H9 (cell line): Measurements from ENCODE around the gene TMEM163. TPM values are rescaled to one million over a fixed set of nuclear protein-coding genes. Genes with fewer than 3 reads are reported as not detected.

Experiments
- DNase-seq: peaks from one replicate; pipeline ENCODE4 v3.0.0-alpha.2; 2017
- H2AFZ ChIP-seq: one replicate; pipeline ENCODE4 v1.6.1; 2013; ENCODE audit warnings: mild to moderate bottlenecking, low read length, control low read depth, moderate library complexity
- H2AK5ac ChIP-seq: 2 replicates; pipeline ENCODE4 v1.6.1; 2013; ENCODE audit warnings: low read length, control low read depth, mixed read lengths; ENCODE audit not compliant: insufficient read length
- H2BK120ac ChIP-seq: one replicate; pipeline ENCODE4 v1.6.1; 2013; ENCODE audit warnings: low read depth, mild to moderate bottlenecking, low read length, control low read depth, inconsistent platforms; ENCODE audit not compliant: poor library complexity, severe bottlenecking
- H2BK12ac ChIP-seq: 2 replicates; pipeline ENCODE4 v1.6.1; 2013; ENCODE audit warnings: low read length, control low read depth, mixed read lengths, low read depth; ENCODE audit not compliant: insufficient read length
- H2BK15ac ChIP-seq: 2 replicates; pipeline ENCODE4 v1.6.1; 2013; ENCODE audit warnings: low read depth, low read length, control low read depth
- H2BK20ac ChIP-seq: one replicate; pipeline ENCODE4 v1.6.1; 2013; ENCODE audit warnings: low read depth, mild to moderate bottlenecking, low read length, control low read depth, inconsistent platforms; ENCODE audit not compliant: poor library complexity, severe bottlenecking
- H2BK5ac ChIP-seq: 2 replicates; pipeline ENCODE4 v1.6.1; 2013; ENCODE audit warnings: low read length, control low read depth, mixed read lengths; ENCODE audit not compliant: insufficient read length
- H3K14ac ChIP-seq: 2 replicates; pipeline ENCODE4 v1.6.1; 2013; ENCODE audit warnings: low read length, control low read depth; ENCODE audit not compliant: insufficient read depth
- H3K18ac ChIP-seq: 2 replicates; pipeline ENCODE4 v1.6.1; 2013; ENCODE audit warnings: low read depth, mild to moderate bottlenecking, mixed read lengths, low read length, control low read depth; ENCODE audit not compliant: insufficient read length
- H3K23ac ChIP-seq: 2 replicates; pipeline ENCODE4 v1.6.1; 2013; ENCODE audit warnings: low read length, control low read depth, mixed read lengths, low read depth; ENCODE audit not compliant: insufficient read length
- H3K23me2 ChIP-seq: 2 replicates; pipeline ENCODE4 v1.6.1; 2013; ENCODE audit warnings: low read depth, mild to moderate bottlenecking, mixed read lengths, low read length, control low read depth; ENCODE audit not compliant: insufficient read length, poor library complexity, severe bottlenecking
- H3K27ac ChIP-seq: 2 replicates; pipeline ENCODE4 v1.5.1; 2013; ENCODE audit warnings: low read length, control low read depth, mixed read lengths, low read depth; ENCODE audit not compliant: insufficient read length
- H3K27me3 ChIP-seq: 2 replicates; pipeline ENCODE4 v1.6.1; 2013; ENCODE audit warnings: low read length, control low read depth, inconsistent platforms; ENCODE audit not compliant: insufficient read depth
- H3K4ac ChIP-seq: 2 replicates; pipeline ENCODE4 v1.6.1; 2013; ENCODE audit warnings: low read depth, mild to moderate bottlenecking, control low read depth, inconsistent platforms, low read length, moderate library complexity
- H3K4me1 ChIP-seq: 2 replicates; pipeline ENCODE4 v1.6.1; 2013; ENCODE audit warnings: low read length, control low read depth, inconsistent platforms; ENCODE audit not compliant: insufficient read depth
- H3K4me2 ChIP-seq: 2 replicates; pipeline ENCODE4 v1.6.1; 2013; ENCODE audit warnings: low read length, control low read depth, mixed read lengths; ENCODE audit not compliant: insufficient read length, insufficient read depth
- H3K56ac ChIP-seq: 2 replicates; pipeline ENCODE4 v1.6.1; 2013; ENCODE audit warnings: low read depth, mild to moderate bottlenecking, mixed read lengths, low read length, control low read depth; ENCODE audit not compliant: insufficient read length
- H3K79me1 ChIP-seq: 2 replicates; pipeline ENCODE4 v1.6.1; 2013; ENCODE audit warnings: low read depth, mild to moderate bottlenecking, moderate library complexity, low read length, control low read depth, inconsistent platforms; ENCODE audit not compliant: insufficient read depth, poor library complexity, severe bottlenecking
- H3K79me2 ChIP-seq: 2 replicates; pipeline ENCODE4 v1.6.1; 2013; ENCODE audit warnings: low read length, control low read depth, inconsistent platforms; ENCODE audit not compliant: insufficient read depth
- H3K9ac ChIP-seq: 2 replicates; pipeline ENCODE4 v1.6.1; 2013; ENCODE audit warnings: low read length, control low read depth, mixed read lengths; ENCODE audit not compliant: insufficient read length; ENCODE audit errors: extremely low read depth
- H3K9me3 ChIP-seq: one replicate; pipeline ENCODE4 v1.6.1; 2013; ENCODE audit warnings: low read depth, low read length, inconsistent platforms; ENCODE audit not compliant: control insufficient read depth
- H3T11ph ChIP-seq: one replicate; pipeline ENCODE4 v1.6.1; 2013; ENCODE audit warnings: mild to moderate bottlenecking, low read length, control low read depth, inconsistent platforms
- H4K20me1 ChIP-seq: one replicate; pipeline ENCODE4 v1.6.1; 2013; ENCODE audit not compliant: control insufficient read depth, insufficient read length, insufficient read depth
- H4K5ac ChIP-seq: 2 replicates; pipeline ENCODE4 v1.6.1; 2013; ENCODE audit warnings: low read depth, mild to moderate bottlenecking, mixed read lengths, low read length, control low read depth; ENCODE audit not compliant: insufficient read length
- H4K8ac ChIP-seq: replicated peaks from 2 replicates; pipeline ENCODE4 v1.6.1; 2013; ENCODE audit warnings: low read length, control low read depth, mixed read lengths, low read depth; ENCODE audit not compliant: insufficient read length
- H4K91ac ChIP-seq: 2 replicates; pipeline ENCODE4 v1.6.1; 2013; ENCODE audit warnings: low read depth, mild to moderate bottlenecking, moderate library complexity, mixed read lengths, low read length, control low read depth; ENCODE audit not compliant: insufficient read length
- H3K27ac Mint-ChIP-seq, 3 experiments: 2 replicates in 2 of 3; 3 replicates in 1 of 3; pipeline ENCODE4 v1.8.0; 2020 to 2021; ENCODE audit warnings: mixed read lengths in 3 of 3, mild to moderate bottlenecking in 1 of 3, moderate library complexity in 1 of 3
- H3K27me3 Mint-ChIP-seq: 2 replicates; pipeline ENCODE4 v1.8.0; 2021; ENCODE audit warnings: low read depth, mild to moderate bottlenecking, moderate library complexity, mixed read lengths
- H3K36me3 Mint-ChIP-seq, 3 experiments: 2 replicates in 2 of 3; 3 replicates in 1 of 3; pipeline ENCODE4 v1.8.0; 2020 to 2021; ENCODE audit warnings: low read depth in 3 of 3, mixed read lengths in 3 of 3; ENCODE audit not compliant: insufficient read depth in 1 of 3
- H3K4me1 Mint-ChIP-seq, 2 experiments: 2 replicates each; pipeline ENCODE4 v1.8.0; 2020; ENCODE audit warnings: mixed read lengths in 2 of 2
- H3K4me3 Mint-ChIP-seq, 2 experiments: 2 replicates in 1 of 2; 3 replicates in 1 of 2; pipeline ENCODE4 v1.8.0; 2020 to 2021; ENCODE audit warnings: mild to moderate bottlenecking in 2 of 2, mixed read lengths in 2 of 2, moderate library complexity in 1 of 2
- H3K9me3 Mint-ChIP-seq, 2 experiments: 2 replicates in 1 of 2; 3 replicates in 1 of 2; pipeline ENCODE4 v1.8.0; 2020; ENCODE audit warnings: mild to moderate bottlenecking in 2 of 2, mixed read lengths in 2 of 2, moderate library complexity in 1 of 2
- CTCF ChIP-seq: fragments of 200-600 bp; sonication (generic); conservative IDR thresholded peaks from 3 replicates; pipeline ENCODE4 v1.8.0; 2021; ENCODE audit warnings: antibody characterized with exemption, mild to moderate bottlenecking
- WGBS: extraction: QIAGEN DNeasy Blood & Tissue Kit; methylation state at CpG from one replicate; pipeline ENCODE4 v1.1.7; 2013; ENCODE audit warnings: missing lambda C conversion rate, low lambda C conversion rate, mixed read lengths; ENCODE audit not compliant: insufficient read length; ENCODE audit errors: extremely low coverage; 5-methylcytosine and 5-hydroxymethylcytosine counted together
- total RNA-seq: library from RNA; stranded (reverse); gene quantifications from 2 replicates; pipeline ENCODE4 v1.2.1, GENCODE V29; 2021

The TMEM163 gene
- total RNA-seq, 1 experiment from 2014 or later = 0.39 TPM

DNA sequence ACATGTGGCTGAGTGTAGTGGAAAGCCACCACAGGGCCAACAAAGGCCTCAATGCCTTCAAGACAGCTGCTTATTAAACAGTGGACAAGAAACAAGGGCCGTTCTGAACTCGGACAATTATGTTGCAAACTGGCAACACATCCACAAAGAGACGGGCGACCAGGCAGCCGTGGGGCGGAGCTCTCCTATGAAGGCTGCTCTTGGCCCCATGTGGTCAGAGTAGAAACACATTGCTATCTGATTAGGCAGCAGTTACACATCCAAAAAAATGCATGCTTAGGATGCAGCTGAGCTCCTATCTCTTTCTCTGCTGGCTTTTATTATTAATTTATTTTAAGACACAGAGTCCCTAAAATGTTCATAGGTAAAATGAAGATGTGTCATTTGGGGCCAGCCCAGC, 163.4 kb downstream of the TMEM163 start:
- Mint-ChIP-seq H3K36me3 (no peaks in the 10 kb centered on the region), H3K27me3 (peaks cover 6% of the 10 kb centered on the region), H3K9me3 (no peaks in the 10 kb centered on the region), H3K4me1 (peaks cover 0 to 3% of the 10 kb centered on the region in 2 experiments; a peak in 2 of 4 replicates), H3K27ac (no peak overlapping the region), H3K4me3 (no peak overlapping the region)
- Histone ChIP-seq H2BK15ac (no peak overlapping the region), H4K8ac (no peak overlapping the region), H2BK20ac (no peak overlapping the region), H3T11ph (no peak overlapping the region), H3K79me1 (no peaks in the 10 kb centered on the region), H3K4me1 (no peaks in the 10 kb centered on the region), H3K9ac (no peak overlapping the region), H4K5ac (no peak overlapping the region), H2BK12ac (no peak overlapping the region), H2BK5ac (no peak overlapping the region), H3K4me2 (no peak overlapping the region), H3K27ac (no peak overlapping the region), H3K27me3 (no peaks in the 10 kb centered on the region), H4K20me1 (no peaks in the 10 kb centered on the region), H3K79me2 (no peaks in the 10 kb centered on the region), H3K9me3 (no peaks in the 10 kb centered on the region), H3K23ac (no peak overlapping the region), H3K56ac (no peak overlapping the region), H3K23me2 (no peaks in the 10 kb centered on the region), H2AFZ (no peak overlapping the region), H3K4ac (no peak overlapping the region), H3K14ac (no peak overlapping the region), H2BK120ac (no peak overlapping the region), H3K18ac (no peak overlapping the region), H4K91ac (no peak overlapping the region), H2AK5ac (no peak overlapping the region)
- no CpG with 5 or more reads among the region's 6 CpGs for WGBS
- no peak for DNase-seq
- TF ChIP-seq CTCF = no peak
